Activated CD4-positive, alpha-beta T cell treated with anti-CD3 and anti-CD28 coated beads, Interleukin-2, amount 50 U/mL, for 24 hours (primary cell): ENCODE data around the gene NOA1.
"Not testable (repeated sequence)": the region's sequence is repeated elsewhere in the genome, so short reads cannot be mapped to it uniquely, and the experiment has no call there.

Experiments used
- DNase-seq, 2 donors: peaks; one replicate each; pipeline ENCODE4 v3.0.0-alpha.2; 2020; ENCODE audit warnings: low read depth in 1 of 2, low spot score in 1 of 2

The NOA1 gene

DNA sequence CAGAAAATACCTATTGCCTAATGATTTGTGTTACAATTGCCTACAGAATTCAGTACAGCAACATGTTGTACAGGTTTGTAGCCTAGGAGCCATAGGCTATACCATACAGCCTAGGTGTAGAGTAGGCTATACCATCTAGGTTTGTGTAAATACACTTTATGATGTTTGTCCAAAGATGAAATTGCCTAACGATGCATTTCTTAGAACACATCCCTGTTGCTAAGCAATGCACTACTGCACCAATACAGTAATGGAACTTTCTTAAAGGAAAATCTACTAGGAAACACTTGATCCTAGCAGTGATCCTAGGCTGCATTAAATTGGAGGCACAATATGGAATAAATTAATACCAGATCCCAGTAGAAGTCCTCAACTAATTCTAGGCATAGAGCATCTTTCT lies 18.3 kb downstream of the NOA1 start:
- no peak for DNase-seq

GRCh38 chr4:56958111-56958517 lies 19.3 kb downstream of the NOA1 start:
- DNase-seq: no peak

GRCh38 chr4:56953680-56954520 lies 23.5 kb downstream of the NOA1 start:
- no peak for DNase-seq

DNA sequence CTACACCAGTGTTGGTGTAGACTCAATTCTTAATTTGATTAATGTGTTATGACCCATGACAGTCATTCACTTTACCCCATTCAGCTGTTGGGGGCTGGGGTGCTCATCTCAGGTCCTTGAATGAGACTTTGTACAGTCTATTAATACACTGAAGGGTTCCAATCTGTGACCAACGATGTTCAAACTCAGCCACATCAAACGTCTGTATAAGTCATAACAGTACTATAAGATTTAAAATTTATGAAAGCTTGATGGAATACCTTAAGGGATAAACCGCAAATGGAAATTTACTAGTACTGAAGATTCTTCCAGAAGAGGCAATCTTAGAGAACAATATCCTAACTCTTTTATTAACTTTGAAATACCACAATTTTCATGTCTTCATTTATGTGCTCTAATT lies 36.0 kb downstream of the NOA1 start:
- no peak for DNase-seq

- no peak for DNase-seq
Observed at GRCh38 chr4:56940971-56941370, 36.4 kb downstream of the NOA1 start.

GRCh38 chr4:56940403-56940802 lies 37.0 kb downstream of the NOA1 start:
- no peak for DNase-seq

GRCh38 chr4:56939826-56940225 lies 37.6 kb downstream of the NOA1 start:
- not testable (repeated sequence) for DNase-seq

DNA sequence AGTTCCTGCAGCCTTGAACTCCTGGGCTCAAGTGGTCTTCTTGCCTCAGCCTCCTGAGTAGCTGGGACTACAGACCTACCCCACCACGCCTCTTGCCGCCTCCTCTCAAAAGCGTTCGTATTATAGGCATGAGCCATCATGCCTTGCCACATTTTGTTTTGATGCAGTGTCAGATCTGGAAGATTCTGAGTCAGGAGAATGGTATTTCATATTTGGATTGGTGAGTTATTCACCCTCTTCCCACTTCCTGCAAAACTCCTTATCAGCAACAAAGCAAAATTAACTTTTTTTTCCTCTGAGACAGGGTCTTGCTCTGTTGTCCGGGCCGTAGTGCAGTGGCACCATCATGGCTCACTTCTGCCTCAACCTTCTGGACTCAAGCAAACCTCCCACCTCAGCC lies 40.1 kb downstream of the NOA1 start:
- no peak for DNase-seq

DNA sequence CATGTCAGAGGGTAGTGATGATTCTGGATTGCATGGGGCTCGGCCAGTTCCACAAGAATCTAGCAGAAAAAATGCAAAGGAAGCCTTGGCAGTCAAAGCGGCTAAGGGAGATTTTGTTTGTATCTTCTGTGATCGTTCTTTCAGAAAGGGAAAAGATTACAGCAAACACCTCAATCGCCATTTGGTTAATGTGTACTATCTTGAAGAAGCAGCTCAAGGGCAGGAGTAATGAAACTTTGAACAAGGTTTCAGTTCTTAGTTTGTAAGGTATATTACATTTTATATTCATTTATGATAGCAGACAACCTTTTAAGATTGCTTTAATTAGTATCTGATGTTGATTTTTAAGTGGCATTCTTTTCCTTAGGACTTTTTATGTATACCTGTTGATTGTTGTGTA lies 45.5 kb downstream of the NOA1 start:
- no peak for DNase-seq

DNA sequence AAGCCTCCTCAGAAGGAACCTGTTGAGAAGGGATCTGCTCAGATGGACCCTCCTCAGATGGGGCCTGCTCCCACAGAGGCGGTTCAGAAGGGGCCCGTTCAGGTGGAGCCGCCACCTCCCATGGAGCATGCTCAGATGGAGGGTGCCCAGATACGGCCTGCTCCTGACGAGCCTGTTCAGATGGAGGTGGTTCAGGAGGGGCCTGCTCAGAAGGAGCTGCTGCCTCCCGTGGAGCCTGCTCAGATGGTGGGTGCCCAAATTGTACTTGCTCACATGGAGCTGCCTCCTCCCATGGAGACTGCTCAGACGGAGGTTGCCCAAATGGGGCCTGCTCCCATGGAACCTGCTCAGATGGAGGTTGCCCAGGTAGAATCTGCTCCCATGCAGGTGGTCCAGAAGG lies 46.8 kb downstream of the NOA1 start:
- DNase-seq: no peak

- DNase-seq: no peak
Observed at GRCh38 chr4:56927196-56927595, 50.2 kb downstream of the NOA1 start.

DNA sequence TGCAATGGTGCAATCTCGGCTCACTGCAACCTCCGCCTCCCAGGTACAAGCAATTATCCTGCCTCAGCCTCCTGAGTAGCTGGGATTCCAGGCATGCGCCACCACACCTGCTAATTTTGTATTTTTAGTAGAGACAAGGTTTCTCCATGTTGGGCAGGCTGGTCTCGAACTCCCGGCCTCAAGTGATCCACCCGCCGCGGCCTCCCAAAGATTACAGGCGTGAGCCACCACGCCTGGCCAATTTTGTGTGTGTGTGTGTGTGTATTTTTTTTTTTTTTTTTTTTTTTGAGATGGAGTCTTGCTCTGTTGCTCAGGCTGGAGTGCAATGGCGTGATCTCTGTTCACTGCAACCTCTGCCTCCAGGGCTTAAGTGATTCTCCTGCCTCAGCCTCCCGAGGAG lies 62.4 kb downstream of the NOA1 start:
- not testable (repeated sequence) for DNase-seq

GRCh38 chr4:56914336-56914735 lies 63.1 kb downstream of the NOA1 start:
- DNase-seq: no peak
